Uterus (tissue), 4 donors: ENCODE measurements around the gene CLASP2. TPM values are rescaled to one million over a fixed set of nuclear protein-coding genes. Genes with fewer than 3 reads are reported as not detected.
"Not testable (repeated sequence)": the region's sequence is repeated elsewhere in the genome, so short reads cannot be mapped to it uniquely, and the experiment has no call there.

Experiments
- DNase-seq, 2 donors: peaks; one replicate each; pipeline ENCODE4 v3.0.0-alpha.2; 2019 to 2020
- H3K27ac ChIP-seq, 2 donors: fragments of 200-600 bp; sonication (generic); 1 replicate in 1 of 2; 2 replicates in 1 of 2; pipeline ENCODE4 v1.5.1; 2016 to 2018
- H3K27me3 ChIP-seq, 2 donors: fragments of 200-600 bp; sonication (generic); one replicate each; pipeline ENCODE4 v1.5.1; 2018 to 2019; ENCODE audit warnings: control low read depth in 1 of 2
- H3K36me3 ChIP-seq, 2 donors: fragments of 200-600 bp; sonication (generic); one replicate each; pipeline ENCODE4 v1.5.1; 2019; ENCODE audit warnings: control low read depth in 1 of 2
- H3K4me1 ChIP-seq, 2 donors: fragments of 200-600 bp; sonication (generic); one replicate each; pipeline ENCODE4 v1.5.1; 2018 to 2019; ENCODE audit warnings: control low read depth in 1 of 2
- H3K4me3 ChIP-seq, 2 donors: fragments of 200-600 bp; sonication (generic); 1 replicate in 1 of 2; 2 replicates in 1 of 2; pipeline ENCODE4 v1.5.1; 2018 to 2019; ENCODE audit warnings: mild to moderate bottlenecking in 1 of 2
- H3K9me3 ChIP-seq, 2 donors: fragments of 200-600 bp; sonication (generic); one replicate each; pipeline ENCODE4 v1.5.1; 2019; ENCODE audit warnings: control low read depth in 1 of 2
- POLR2A ChIP-seq, 2 donors: fragments of 450-650 bp; IDR thresholded peaks; one replicate each; pipeline ENCODE4 v1.6.1; 2016; ENCODE audit warnings: antibody characterized with exemption in 2 of 2, mild to moderate bottlenecking in 1 of 2, moderate library complexity in 1 of 2
- intact Hi-C: fragments of 100-400 bp; cut with DNase I; formaldehyde crosslinking; loops from one replicate; pipeline ENCODE4 v1.15.1; 2023; ENCODE audit warnings: low total_unique reads
- total RNA-seq, 4 donors: library from RNA; depleted of rRNA in 3 of 4; stranded (reverse); fragments of >200 nt in 3 of 4; gene quantifications; one replicate each; pipeline versions ENCODE4 v1.1.0 to v1.2.4, GENCODE V29; 2014 to 2023
- TF ChIP-seq, protein P1 (sequence below), 4 experiments: fragments of 200-600 bp in 2 of 4; fragments of 450-650 bp in 2 of 4; sonication (generic) in 2 of 4; IDR thresholded peaks; one replicate each; pipeline ENCODE4 v1.5.1; 2016 to 2019; ENCODE audit warnings: antibody characterized with exemption in 4 of 4, mild to moderate bottlenecking in 2 of 4, moderate library complexity in 1 of 4
- donor health status: DM: yes; HTN: yes; CAD: no.

The CLASP2 gene
- total RNA-seq, 4 donors from 2014 or later, result 34.1 to 159 (median 76.2) TPM

DNA sequence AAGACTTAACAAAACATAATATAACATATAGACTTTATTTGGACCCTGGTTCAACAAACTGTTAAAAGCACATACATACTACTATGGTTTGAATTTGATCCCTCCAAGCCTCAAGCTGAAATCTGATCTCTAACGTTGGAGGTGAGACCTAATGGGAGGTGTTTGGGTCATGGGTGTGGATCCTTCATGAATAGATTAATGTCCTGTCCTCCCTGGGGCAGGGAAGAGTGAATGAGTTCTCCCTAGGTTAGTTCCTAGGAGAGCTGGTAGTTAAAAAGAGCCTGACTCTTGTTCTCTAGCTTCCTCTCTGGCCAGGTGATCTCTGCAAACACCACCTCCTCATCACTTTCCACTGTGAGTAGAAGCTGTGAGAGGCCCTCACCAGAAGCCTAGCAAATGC, 36.4 kb downstream of the CLASP2 start:
- no peaks in the 10 kb centered on the region for H3K27me3 ChIP-seq
- TF ChIP-seq POLR2A (IDR thresholded peaks at IDR 0.05), result no peak
- TF ChIP-seq, protein P1, sequence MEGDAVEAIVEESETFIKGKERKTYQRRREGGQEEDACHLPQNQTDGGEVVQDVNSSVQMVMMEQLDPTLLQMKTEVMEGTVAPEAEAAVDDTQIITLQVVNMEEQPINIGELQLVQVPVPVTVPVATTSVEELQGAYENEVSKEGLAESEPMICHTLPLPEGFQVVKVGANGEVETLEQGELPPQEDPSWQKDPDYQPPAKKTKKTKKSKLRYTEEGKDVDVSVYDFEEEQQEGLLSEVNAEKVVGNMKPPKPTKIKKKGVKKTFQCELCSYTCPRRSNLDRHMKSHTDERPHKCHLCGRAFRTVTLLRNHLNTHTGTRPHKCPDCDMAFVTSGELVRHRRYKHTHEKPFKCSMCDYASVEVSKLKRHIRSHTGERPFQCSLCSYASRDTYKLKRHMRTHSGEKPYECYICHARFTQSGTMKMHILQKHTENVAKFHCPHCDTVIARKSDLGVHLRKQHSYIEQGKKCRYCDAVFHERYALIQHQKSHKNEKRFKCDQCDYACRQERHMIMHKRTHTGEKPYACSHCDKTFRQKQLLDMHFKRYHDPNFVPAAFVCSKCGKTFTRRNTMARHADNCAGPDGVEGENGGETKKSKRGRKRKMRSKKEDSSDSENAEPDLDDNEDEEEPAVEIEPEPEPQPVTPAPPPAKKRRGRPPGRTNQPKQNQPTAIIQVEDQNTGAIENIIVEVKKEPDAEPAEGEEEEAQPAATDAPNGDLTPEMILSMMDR (IDR thresholded peaks at IDR 0.05), result no peak
- no peaks in the 10 kb centered on the region for H3K4me1 ChIP-seq
- H3K27ac ChIP-seq, result no peak overlapping the region
- H3K9me3 ChIP-seq, result no peaks in the 10 kb centered on the region
- DNase-seq, result no peak
- H3K4me3 ChIP-seq, result no peak overlapping the region
- H3K36me3 ChIP-seq, result peaks cover 0 to 6% of the 10 kb centered on the region in 2 donors
- intact Hi-C loops, result no loop called here

DNA sequence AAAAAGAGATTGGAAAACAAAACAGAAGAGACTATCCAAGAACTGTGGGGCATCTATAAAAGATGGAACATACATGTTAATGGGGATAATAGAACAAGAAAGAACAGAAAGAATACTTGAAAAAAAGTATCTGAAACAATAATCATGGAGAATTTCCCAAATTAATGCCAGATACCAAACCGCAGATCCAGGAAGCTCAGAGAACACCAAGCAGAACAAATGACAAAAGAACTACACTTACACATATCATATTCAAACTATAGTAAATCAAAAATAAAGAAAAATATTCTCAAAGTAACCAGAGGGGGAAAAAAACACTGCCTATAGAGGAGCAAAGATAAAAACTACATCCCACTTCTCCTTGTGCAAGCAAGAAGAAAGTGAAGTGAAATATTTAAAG, 40.0 kb downstream of the CLASP2 start:
- Histone ChIP-seq H3K27ac (no peak overlapping the region), H3K36me3 (peaks cover 0 to 6% of the 10 kb centered on the region in 2 donors), H3K27me3 (no peaks in the 10 kb centered on the region), H3K4me3 (no peak overlapping the region), H3K9me3 (no peaks in the 10 kb centered on the region), H3K4me1 (no peaks in the 10 kb centered on the region)
- TF ChIP-seq, protein P1 (IDR thresholded peaks at IDR 0.05), result no peak
- TF ChIP-seq POLR2A (IDR thresholded peaks at IDR 0.05), result no peak
- DNase-seq, result no peak
- intact Hi-C loops, result no loop called here

DNA sequence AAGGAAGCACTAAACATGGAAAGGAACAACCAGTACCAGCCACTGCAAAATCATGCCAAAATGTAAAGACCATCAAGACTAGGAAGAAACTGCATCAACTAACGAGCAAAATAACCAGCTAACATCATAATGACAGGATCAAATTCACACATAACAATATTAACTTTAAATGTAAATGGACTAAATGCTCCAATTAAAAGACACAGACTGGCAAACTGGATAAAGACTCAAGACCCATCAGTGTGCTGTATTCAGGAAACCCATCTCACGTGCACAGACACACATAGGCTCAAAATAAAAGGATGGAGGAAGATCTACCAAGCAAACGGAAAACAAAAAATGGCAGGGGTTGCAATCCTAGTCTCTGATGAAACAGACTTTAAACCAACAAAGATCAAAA, 44.6 kb downstream of the CLASP2 start:
- intact Hi-C loops, DNase-seq, H3K4me1 ChIP-seq, H3K4me3 ChIP-seq, H3K27ac ChIP-seq, H3K27me3 ChIP-seq, H3K36me3 ChIP-seq, H3K9me3 ChIP-seq: not testable (repeated sequence)

DNA sequence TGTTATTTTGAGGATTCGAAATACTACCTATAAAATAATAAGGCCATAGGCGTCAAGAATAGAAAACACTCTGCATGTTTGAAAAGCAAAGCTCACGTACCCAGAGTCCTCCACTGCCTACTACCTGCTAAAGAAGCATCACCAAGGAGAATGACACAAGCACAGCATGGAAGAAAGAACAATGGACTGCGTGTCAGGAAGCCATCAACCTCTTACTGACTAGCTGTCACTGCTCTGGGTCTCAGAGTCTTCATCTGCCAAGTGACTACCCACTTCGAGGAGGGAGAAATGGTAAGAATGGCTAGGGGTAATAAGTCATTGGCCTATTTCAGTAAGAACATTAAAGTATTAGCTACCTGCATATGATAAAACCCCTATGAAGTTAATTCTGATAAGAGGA, 49.4 kb downstream of the CLASP2 start:
- no peaks in the 10 kb centered on the region for H3K4me1 ChIP-seq
- intact Hi-C loops, result no loop called here
- no peak for TF ChIP-seq POLR2A (IDR thresholded peaks at IDR 0.05)
- TF ChIP-seq, protein P1 (IDR thresholded peaks at IDR 0.05), result no peak
- no peaks in the 10 kb centered on the region for H3K27me3 ChIP-seq
- H3K27ac ChIP-seq, result no peak overlapping the region
- DNase-seq, result no peak
- no peaks in the 10 kb centered on the region for H3K9me3 ChIP-seq
- no peak overlapping the region for H3K4me3 ChIP-seq
- H3K36me3 ChIP-seq, result no peaks in the 10 kb centered on the region

DNA sequence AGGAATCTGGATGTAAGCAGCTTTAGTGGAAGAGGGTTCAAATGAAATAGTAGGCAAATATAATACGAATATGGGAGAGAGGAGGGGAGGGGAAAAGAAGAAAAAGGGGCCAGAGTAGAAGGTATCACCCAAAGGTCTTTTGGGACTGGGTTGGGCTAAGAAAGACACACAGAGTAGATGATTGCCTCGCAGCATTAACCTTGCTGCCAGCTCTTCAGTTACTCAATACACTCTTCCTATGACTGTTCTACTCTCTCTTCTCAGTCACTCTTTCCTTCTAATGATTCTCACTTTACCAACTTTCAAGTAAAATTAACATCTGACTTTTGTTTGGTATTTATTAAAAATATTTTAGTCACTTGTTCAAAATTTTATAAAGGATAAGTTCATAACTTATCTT, 52.8 kb downstream of the CLASP2 start:
- DNase-seq, result no peak

More for the DNA sequence above, 52.8 kb downstream of the CLASP2 start:
- H3K27me3 ChIP-seq, result no peaks in the 10 kb centered on the region
- no peak overlapping the region for H3K4me3 ChIP-seq
- no peaks in the 10 kb centered on the region for H3K36me3 ChIP-seq
- no peak overlapping the region for H3K27ac ChIP-seq
- H3K9me3 ChIP-seq, result no peaks in the 10 kb centered on the region
- no peaks in the 10 kb centered on the region for H3K4me1 ChIP-seq
- intact Hi-C loops, result no loop called here
- no peak for TF ChIP-seq POLR2A (IDR thresholded peaks at IDR 0.05)
- TF ChIP-seq, protein P1 (IDR thresholded peaks at IDR 0.05), result no peak
